Panc1 (cell line): Measurements from ENCODE around the gene LPAR2.

Source experiments
- SIN3A ChIP-seq: IDR thresholded peaks from 2 replicates; pipeline ENCODE4 v1.6.1; 2012; ENCODE audit warnings: low read depth, mild to moderate bottlenecking, low read length, moderate library complexity, borderline replicate concordance; ENCODE audit not compliant: insufficient read depth
- TF ChIP-seq, protein P1 (sequence below): fragments of 450-650 bp; IDR thresholded peaks from 2 replicates; pipeline ENCODE4 v1.5.1; 2017; ENCODE audit warnings: mild to moderate bottlenecking
- TF ChIP-seq, protein P2 (sequence below), 2 experiments: IDR thresholded peaks; 2 replicates each; pipeline ENCODE4 v1.6.1; 2011 to 2012; ENCODE audit warnings: low read depth in 2 of 2, control low read depth in 1 of 2, low read length in 1 of 2, mild to moderate bottlenecking in 1 of 2, moderate library complexity in 1 of 2; ENCODE audit not compliant: insufficient read depth in 1 of 2

DNA sequence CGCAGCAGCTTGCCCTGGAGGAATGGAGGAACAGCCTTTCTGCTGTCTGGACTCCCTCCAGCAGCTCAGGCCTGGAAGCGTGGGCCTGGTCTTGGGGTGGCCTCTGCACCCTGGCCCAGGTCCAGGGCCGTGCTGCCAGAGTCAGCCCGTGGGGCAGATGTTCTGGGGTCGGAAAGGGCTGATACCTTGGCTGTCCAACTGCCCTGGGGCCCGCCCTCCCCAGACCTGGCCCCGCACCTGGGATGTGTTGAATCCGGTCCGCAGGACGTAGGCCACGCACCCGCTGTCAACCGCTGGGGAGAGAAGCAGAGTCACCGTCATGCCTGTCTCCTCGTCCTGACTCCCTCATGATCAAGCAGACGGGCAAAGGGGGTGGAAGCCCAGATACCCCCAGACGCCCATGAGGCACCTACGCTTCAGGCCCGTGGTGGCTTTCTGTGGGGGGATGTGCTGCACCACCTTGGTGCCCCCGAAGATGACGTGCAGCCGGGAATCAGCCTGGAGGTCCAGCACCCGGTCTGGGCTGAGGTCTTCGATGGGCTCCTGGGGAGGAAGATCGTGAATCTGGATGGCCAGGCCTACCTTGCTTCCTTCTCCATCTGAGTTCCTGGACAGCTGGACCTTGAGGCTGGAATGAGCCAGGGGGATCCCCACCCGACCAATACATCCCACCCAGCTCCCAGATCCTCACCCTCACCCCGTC lies 27.8 kb upstream of the LPAR2 start:
- TF ChIP-seq, protein P1, sequence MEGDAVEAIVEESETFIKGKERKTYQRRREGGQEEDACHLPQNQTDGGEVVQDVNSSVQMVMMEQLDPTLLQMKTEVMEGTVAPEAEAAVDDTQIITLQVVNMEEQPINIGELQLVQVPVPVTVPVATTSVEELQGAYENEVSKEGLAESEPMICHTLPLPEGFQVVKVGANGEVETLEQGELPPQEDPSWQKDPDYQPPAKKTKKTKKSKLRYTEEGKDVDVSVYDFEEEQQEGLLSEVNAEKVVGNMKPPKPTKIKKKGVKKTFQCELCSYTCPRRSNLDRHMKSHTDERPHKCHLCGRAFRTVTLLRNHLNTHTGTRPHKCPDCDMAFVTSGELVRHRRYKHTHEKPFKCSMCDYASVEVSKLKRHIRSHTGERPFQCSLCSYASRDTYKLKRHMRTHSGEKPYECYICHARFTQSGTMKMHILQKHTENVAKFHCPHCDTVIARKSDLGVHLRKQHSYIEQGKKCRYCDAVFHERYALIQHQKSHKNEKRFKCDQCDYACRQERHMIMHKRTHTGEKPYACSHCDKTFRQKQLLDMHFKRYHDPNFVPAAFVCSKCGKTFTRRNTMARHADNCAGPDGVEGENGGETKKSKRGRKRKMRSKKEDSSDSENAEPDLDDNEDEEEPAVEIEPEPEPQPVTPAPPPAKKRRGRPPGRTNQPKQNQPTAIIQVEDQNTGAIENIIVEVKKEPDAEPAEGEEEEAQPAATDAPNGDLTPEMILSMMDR: no peak
- TF ChIP-seq, protein P2, sequence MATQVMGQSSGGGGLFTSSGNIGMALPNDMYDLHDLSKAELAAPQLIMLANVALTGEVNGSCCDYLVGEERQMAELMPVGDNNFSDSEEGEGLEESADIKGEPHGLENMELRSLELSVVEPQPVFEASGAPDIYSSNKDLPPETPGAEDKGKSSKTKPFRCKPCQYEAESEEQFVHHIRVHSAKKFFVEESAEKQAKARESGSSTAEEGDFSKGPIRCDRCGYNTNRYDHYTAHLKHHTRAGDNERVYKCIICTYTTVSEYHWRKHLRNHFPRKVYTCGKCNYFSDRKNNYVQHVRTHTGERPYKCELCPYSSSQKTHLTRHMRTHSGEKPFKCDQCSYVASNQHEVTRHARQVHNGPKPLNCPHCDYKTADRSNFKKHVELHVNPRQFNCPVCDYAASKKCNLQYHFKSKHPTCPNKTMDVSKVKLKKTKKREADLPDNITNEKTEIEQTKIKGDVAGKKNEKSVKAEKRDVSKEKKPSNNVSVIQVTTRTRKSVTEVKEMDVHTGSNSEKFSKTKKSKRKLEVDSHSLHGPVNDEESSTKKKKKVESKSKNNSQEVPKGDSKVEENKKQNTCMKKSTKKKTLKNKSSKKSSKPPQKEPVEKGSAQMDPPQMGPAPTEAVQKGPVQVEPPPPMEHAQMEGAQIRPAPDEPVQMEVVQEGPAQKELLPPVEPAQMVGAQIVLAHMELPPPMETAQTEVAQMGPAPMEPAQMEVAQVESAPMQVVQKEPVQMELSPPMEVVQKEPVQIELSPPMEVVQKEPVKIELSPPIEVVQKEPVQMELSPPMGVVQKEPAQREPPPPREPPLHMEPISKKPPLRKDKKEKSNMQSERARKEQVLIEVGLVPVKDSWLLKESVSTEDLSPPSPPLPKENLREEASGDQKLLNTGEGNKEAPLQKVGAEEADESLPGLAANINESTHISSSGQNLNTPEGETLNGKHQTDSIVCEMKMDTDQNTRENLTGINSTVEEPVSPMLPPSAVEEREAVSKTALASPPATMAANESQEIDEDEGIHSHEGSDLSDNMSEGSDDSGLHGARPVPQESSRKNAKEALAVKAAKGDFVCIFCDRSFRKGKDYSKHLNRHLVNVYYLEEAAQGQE (IDR thresholded peaks at IDR 0.05; ENCODE audit: insufficient read depth in 1 of 2, low read depth in 2 of 2, low read length in 1 of 2): no peak
- TF ChIP-seq SIN3A: no peak
